Left ventricle myocardium inferior (tissue), 1 donor: ENCODE data around the gene ZNF365. TPM values are rescaled to one million over a fixed set of nuclear protein-coding genes. Genes with fewer than 3 reads are reported as not detected.
"Not testable (repeated sequence)": the region's sequence is repeated elsewhere in the genome, so short reads cannot be mapped to it uniquely, and the experiment has no call there.

Experiments
- DNase-seq: peaks from one replicate; pipeline ENCODE4 v3.0.0-alpha.2; 2020
- H3K27ac ChIP-seq: fragments of 200-600 bp; replicated peaks from 2 replicates; pipeline ENCODE4 v1.8.0; 2021
- H3K27me3 ChIP-seq: fragments of 200-600 bp; 2 replicates; pipeline ENCODE4 v1.8.0; 2021; ENCODE audit warnings: low read depth
- H3K36me3 ChIP-seq: fragments of 200-600 bp; 2 replicates; pipeline ENCODE4 v1.8.0; 2021
- H3K4me1 ChIP-seq: fragments of 200-600 bp; 2 replicates; pipeline ENCODE4 v1.8.0; 2021
- H3K4me3 ChIP-seq: fragments of 200-600 bp; 2 replicates; pipeline ENCODE4 v1.8.0; 2021; ENCODE audit warnings: mild to moderate bottlenecking, moderate library complexity
- H3K9me3 ChIP-seq: fragments of 200-600 bp; replicated peaks from 2 replicates; pipeline ENCODE4 v1.8.0; 2021
- CTCF ChIP-seq: fragments of 200-600 bp; IDR thresholded peaks from 2 replicates; pipeline ENCODE4 v1.8.0; 2021; ENCODE audit warnings: antibody characterized with exemption, mild to moderate bottlenecking, borderline replicate concordance
- intact Hi-C: fragments of 100-400 bp; cut with micrococcal nuclease; formaldehyde crosslinking; loops from one replicate; pipeline ENCODE4 v1.11.0; 2022
- total RNA-seq: library from RNA; stranded (reverse); fragmentation: NEBNext Ultra II Directional; extraction: Animal tissue kit (Norgen Biotek cat#: 25700); gene quantifications from one replicate; pipeline ENCODE4 v1.2.1, GENCODE V29; 2021
- donor health status: DM: no; HTN: yes; CAD: no; lungs with severe emphysema.

The ZNF365 gene
- total RNA-seq, 1 donor from 2014 or later: 0.60 TPM

GRCh38 chr10:62394556-62395018, 20.4 kb downstream of the ZNF365 start:
- Histone ChIP-seq H3K27ac (no peak overlapping the region), H3K9me3 (no peaks in the 10 kb centered on the region), H3K4me1 (no peaks in the 10 kb centered on the region), H3K4me3 (no peak overlapping the region), H3K27me3 (peaks cover 16% of the 10 kb centered on the region), H3K36me3 (no peaks in the 10 kb centered on the region)
- no peak for TF ChIP-seq CTCF
- no peak for DNase-seq
- intact Hi-C loops: no loop called here

GRCh38 chr10:62395892-62396291, 21.7 kb downstream of the ZNF365 start:
- no peaks in the 10 kb centered on the region for H3K4me1 ChIP-seq
- H3K9me3 ChIP-seq: no peaks in the 10 kb centered on the region
- no peak overlapping the region for H3K27ac ChIP-seq
- no peak for DNase-seq
- no peak for TF ChIP-seq CTCF
- H3K36me3 ChIP-seq: no peaks in the 10 kb centered on the region
- H3K27me3 ChIP-seq: peaks cover 16% of the 10 kb centered on the region
- intact Hi-C loops: no loop called here
- no peak overlapping the region for H3K4me3 ChIP-seq

GRCh38 chr10:62396864-62397263, 22.7 kb downstream of the ZNF365 start:
- Histone ChIP-seq H3K27ac (no peak overlapping the region), H3K36me3 (no peaks in the 10 kb centered on the region), H3K4me3 (no peak overlapping the region), H3K4me1 (no peaks in the 10 kb centered on the region), H3K27me3 (peaks cover 16% of the 10 kb centered on the region), H3K9me3 (no peaks in the 10 kb centered on the region)
- no peak for TF ChIP-seq CTCF
- intact Hi-C loops: no loop called here
- DNase-seq: no peak

- H3K4me3 ChIP-seq: no peak overlapping the region
- intact Hi-C loops: no loop called here
- no peak overlapping the region for H3K27ac ChIP-seq
- H3K9me3 ChIP-seq: no peaks in the 10 kb centered on the region
- DNase-seq: no peak
- H3K4me1 ChIP-seq: no peaks in the 10 kb centered on the region
- peaks cover 8% of the 10 kb centered on the region for H3K27me3 ChIP-seq
- no peak for TF ChIP-seq CTCF
- H3K36me3 ChIP-seq: no peaks in the 10 kb centered on the region
Measured at GRCh38 chr10:62399211-62399610, 25.0 kb downstream of the ZNF365 start.

GRCh38 chr10:62402508-62402907, 28.3 kb downstream of the ZNF365 start:
- no peaks in the 10 kb centered on the region for H3K27me3 ChIP-seq

GRCh38 chr10:62410528-62410927, 36.4 kb downstream of the ZNF365 start:
- intact Hi-C loops, H3K4me1 ChIP-seq, H3K27ac ChIP-seq, DNase-seq, H3K4me3 ChIP-seq, H3K36me3 ChIP-seq: not testable (repeated sequence)
- Histone ChIP-seq H3K27me3 (peaks cover 10% of the 10 kb centered on the region), H3K9me3 (peaks cover 46% of the 10 kb centered on the region)

More at GRCh38 chr10:62402508-62402907, 28.3 kb downstream of the ZNF365 start:
- TF ChIP-seq CTCF: no peak
- Histone ChIP-seq H3K9me3 (peaks cover 9% of the 10 kb centered on the region), H3K27ac (no peak overlapping the region), H3K4me1 (no peaks in the 10 kb centered on the region), H3K36me3 (no peaks in the 10 kb centered on the region), H3K4me3 (no peak overlapping the region)
- no peak for DNase-seq
- intact Hi-C loops: no loop called here

- H3K4me1 ChIP-seq, H3K4me3 ChIP-seq, H3K27ac ChIP-seq, DNase-seq, H3K36me3 ChIP-seq, intact Hi-C loops: not testable (repeated sequence)
- Histone ChIP-seq H3K9me3 (peaks cover 46% of the 10 kb centered on the region), H3K27me3 (peaks cover 14% of the 10 kb centered on the region)
Measured at GRCh38 chr10:62410934-62411333, 36.8 kb downstream of the ZNF365 start.
